OCI-M1 (cell line): Measurements from ENCODE around the gene CAPN14.

Source experiments
- DNase-seq: peaks from one replicate; lab custom pipeline; 2025; lab: John Stamatoyannopoulos, UW

The CAPN14 gene

GRCh38 chr2:31217465-31218200 lies at the start of gene CAPN14:
CAPN14 (minus strand) TSS chr2:31217515; CDS start chr2:31205447, 12,068 bp downstream.
- no peak for DNase-seq

GRCh38 chr2:31266804-31267203 lies 49.5 kb upstream of the CAPN14 start:
- no peak for DNase-seq

- no peak for DNase-seq
Observed at GRCh38 chr2:31265234-31265633, 47.9 kb upstream of the CAPN14 start.

- DNase-seq: no peak
Observed at GRCh38 chr2:31263636-31264190, 46.4 kb upstream of the CAPN14 start.

- DNase-seq: no peak
Observed at GRCh38 chr2:31260870-31261269, 43.6 kb upstream of the CAPN14 start.

- DNase-seq: no peak
Observed at GRCh38 chr2:31259075-31259474, 41.8 kb upstream of the CAPN14 start.

- no peak for DNase-seq
Observed at GRCh38 chr2:31258351-31258750, 41.0 kb upstream of the CAPN14 start.

- DNase-seq: no peak
Observed at GRCh38 chr2:31256611-31257382, 39.5 kb upstream of the CAPN14 start.

GRCh38 chr2:31255911-31256571 lies 38.7 kb upstream of the CAPN14 start:
- DNase-seq: no peak

- no peak for DNase-seq
Observed at GRCh38 chr2:31254237-31255203, 37.2 kb upstream of the CAPN14 start.

GRCh38 chr2:31253356-31254131 lies 36.2 kb upstream of the CAPN14 start:
- no peak for DNase-seq

- no peak for DNase-seq
Observed at GRCh38 chr2:31251851-31252250, 34.5 kb upstream of the CAPN14 start.

- no peak for DNase-seq
Observed at GRCh38 chr2:31251018-31251417, 33.7 kb upstream of the CAPN14 start.

GRCh38 chr2:31249009-31249690 lies 31.8 kb upstream of the CAPN14 start:
- no peak for DNase-seq

GRCh38 chr2:31248139-31248538 lies 30.8 kb upstream of the CAPN14 start:
- no peak for DNase-seq

GRCh38 chr2:31247711-31248110 lies 30.4 kb upstream of the CAPN14 start:
- no peak for DNase-seq

- no peak for DNase-seq
Observed at GRCh38 chr2:31246184-31246852, 29.0 kb upstream of the CAPN14 start.

- DNase-seq: no peak
Observed at GRCh38 chr2:31244101-31244500, 26.8 kb upstream of the CAPN14 start.

- no peak for DNase-seq
Observed at GRCh38 chr2:31243053-31243452, 25.7 kb upstream of the CAPN14 start.
